HG02763 (cell line): ENCODE data around the gene RGCC.

Source experiments
- ATAC-seq: cut with Tn5 transposase; IDR thresholded peaks from one replicate; pipeline ENCODE4 v1.9.1; 2021; ENCODE audit warnings: mild to moderate bottlenecking, moderate library complexity; ENCODE audit not compliant: unreplicated experiment

Gene RGCC

DNA sequence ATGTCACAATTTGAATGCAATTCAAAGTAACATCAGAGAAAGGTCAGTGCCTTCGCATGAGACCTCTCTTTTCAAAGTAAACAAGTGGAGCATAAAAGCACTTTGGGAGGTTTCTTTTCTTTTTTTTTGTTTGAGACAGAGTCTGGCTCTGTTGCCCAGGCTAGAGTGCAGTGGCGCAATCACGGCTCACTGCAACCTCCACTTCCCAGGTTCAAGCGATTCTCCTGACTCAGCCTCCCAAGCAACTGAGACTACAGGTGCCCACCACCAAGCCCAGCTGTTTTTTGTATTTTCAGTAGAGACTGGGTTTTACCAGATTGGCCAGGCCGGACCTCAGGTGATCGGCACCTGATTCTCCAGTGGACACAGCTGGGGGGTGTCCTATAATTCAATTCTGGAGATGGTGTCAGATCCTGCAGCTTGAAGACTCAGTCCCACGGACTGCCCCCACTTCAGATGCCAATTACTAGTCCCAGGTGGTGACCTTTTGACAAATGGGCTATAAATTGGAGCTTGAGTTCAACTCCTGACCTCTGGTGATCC, 57.6 kb downstream of the RGCC start:
- ATAC-seq = no peak

DNA sequence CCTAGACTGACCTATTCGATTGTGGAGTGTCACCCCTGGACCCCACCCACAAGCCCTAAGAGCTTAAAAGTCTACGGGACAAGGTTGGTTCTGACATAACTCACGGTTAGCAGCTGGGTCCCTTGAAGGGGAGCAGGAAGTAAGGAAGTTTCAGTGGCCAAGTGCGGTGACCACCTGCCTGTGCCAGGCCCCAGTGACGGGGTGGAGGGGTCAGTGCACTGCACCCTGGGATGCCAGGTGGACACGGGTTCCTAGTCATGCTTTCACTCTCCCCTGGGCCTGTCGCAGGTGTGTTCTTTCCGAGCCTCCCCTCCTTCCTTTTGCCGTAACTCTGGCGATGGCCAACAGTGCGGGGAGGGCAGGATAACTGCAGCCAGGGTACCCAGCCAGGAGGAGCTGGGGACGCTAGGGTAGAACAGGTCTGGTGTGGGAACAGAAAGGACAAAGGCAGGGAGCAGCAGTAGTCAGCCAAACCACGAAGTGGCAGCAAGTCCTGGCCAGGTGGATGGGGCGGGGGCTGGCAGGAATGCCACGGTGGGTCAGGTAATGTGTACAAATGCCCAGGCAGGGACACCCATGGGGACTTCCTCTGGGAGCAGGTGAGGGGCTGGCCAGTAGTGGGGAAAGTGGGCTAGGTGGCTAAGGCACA, 58.3 kb downstream of the RGCC start:
- no peak for ATAC-seq

DNA sequence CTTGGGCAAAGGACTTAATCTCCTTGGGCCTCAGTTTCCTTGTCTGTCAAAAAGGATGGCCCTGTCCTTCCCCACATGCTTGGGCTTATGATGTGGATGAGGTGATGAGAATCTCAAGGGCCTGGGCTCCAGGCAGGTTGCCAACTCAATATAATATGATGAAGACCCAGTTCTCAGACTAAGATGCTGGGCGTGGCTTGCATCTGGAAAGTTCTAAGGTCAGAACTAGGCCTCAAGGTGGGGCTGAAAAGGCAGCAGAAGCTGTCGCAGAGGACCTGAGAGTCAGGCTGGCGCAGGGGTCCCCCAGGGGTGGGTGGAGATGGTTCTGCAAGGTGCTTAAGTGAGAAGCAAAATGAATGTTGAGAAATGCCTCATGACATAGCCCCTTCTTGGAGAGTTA, 58.8 kb downstream of the RGCC start:
- ATAC-seq = no peak

DNA sequence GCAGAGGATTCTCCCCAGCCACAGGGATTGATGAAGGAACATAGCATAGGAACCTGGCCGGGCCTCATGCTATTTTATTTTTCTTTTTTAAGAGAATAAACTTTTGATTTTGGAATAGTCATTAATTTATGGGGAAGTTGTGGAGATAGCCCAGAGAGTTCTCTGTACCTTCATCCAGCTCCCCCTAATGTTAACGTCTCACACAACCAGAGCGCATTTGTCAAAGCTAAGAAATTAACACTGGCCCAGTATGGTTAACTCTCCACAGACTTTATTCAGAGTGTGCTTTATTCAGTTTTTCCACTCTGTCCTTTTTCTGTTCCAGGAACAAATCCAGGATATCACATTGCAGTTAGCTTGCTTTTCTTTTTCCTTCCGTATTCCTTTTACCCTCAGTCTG, 59.4 kb downstream of the RGCC start:
- ATAC-seq = no peak

DNA sequence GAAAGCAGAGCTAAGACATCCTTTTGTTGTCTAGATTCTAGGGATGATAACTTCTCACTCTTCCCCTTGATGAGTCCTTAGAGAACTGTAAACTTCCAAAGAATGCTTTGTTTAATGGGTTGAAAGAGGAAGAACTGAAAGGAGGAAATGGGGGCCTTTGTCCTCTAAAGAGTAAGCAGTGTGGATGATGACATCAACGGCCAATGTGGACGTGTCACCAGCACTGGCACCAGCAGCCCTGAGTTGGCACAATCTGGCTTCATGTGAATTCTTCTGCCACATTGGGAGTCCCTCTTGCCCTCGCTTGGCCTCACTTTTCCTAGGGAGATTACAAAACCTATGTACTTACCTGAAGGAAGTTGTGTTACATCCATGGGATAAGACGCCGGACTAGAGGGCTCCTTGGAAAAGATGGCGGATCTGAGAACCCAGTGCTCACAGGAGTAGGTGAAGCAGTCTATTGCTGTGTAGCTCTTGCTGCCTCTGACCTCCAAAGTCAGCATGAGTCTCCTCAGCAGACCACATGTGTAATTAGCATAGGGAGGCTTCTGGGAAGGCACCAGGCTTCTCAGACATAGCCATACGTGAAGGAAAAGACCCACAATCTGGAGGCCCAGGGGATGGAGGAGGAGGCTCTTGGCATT, 62.8 kb downstream of the RGCC start:
- no peak for ATAC-seq
